OCI-LY7 (cell line): ENCODE data around the gene SCAF1. TPM values are rescaled to one million over a fixed set of nuclear protein-coding genes. Genes with fewer than 3 reads are reported as not detected.

Experiments used
- BruUV-seq: library from RNA; stranded (reverse); fragments of 400-500 nt; replicated peaks from 2 replicates; lab custom pipeline; 2021; lab: Mats Ljungman, UMichigan
- CTCF ChIA-PET: fragments of 300-600 bp; sonication (Branson Sonifier 250); formaldehyde crosslinking; loops from one replicate; lab custom pipeline; 2022; ENCODE audit warnings: antibody characterized with exemption; ENCODE audit not compliant: unreplicated experiment; lab: Charles Lee
- POLR2A ChIA-PET: fragments of 300-600 bp; sonication (Branson Sonifier 250); formaldehyde crosslinking; loops from one replicate; lab custom pipeline; 2022; ENCODE audit warnings: antibody characterized with exemption; lab: Charles Lee
- DNase-seq: peaks from one replicate; pipeline ENCODE4 v3.0.0-alpha.2; 2015; ENCODE audit warnings: low spot score
- H2AFZ ChIP-seq: fragments of 200-600 bp; sonication (generic), shearing (Covaris generic); 2 replicates; pipeline ENCODE4 v1.6.1; 2014; ENCODE audit warnings: mild to moderate bottlenecking, antibody characterized with exemption, low read length, moderate library complexity
- H3K27ac ChIP-seq: fragments of 200-600 bp; sonication (generic); 2 replicates; pipeline ENCODE4 v1.5.1; 2014; ENCODE audit warnings: mixed run types, low read depth, mild to moderate bottlenecking, moderate library complexity, low read length, inconsistent platforms; ENCODE audit not compliant: poor library complexity, severe bottlenecking
- H3K36me3 ChIP-seq: fragments of 200-600 bp; sonication (generic); 2 replicates; pipeline ENCODE4 v1.6.1; 2014; ENCODE audit warnings: mild to moderate bottlenecking, antibody characterized with exemption, low read length, moderate library complexity, mixed read lengths; ENCODE audit not compliant: insufficient read depth
- H3K4me1 ChIP-seq: fragments of 200-600 bp; sonication (generic); 2 replicates; pipeline ENCODE4 v1.5.1; 2014; ENCODE audit warnings: mild to moderate bottlenecking, low read length; ENCODE audit not compliant: insufficient read depth, poor library complexity, severe bottlenecking
- H3K4me2 ChIP-seq: fragments of 200-600 bp; sonication (generic); 2 replicates; pipeline ENCODE4 v1.6.1; 2014; ENCODE audit warnings: mild to moderate bottlenecking, low read length
- H3K4me3 ChIP-seq: fragments of 200-600 bp; sonication (generic); 2 replicates; pipeline ENCODE4 v1.5.1; 2014; ENCODE audit warnings: mild to moderate bottlenecking, low read depth, low read length; ENCODE audit not compliant: poor library complexity, severe bottlenecking
- H3K79me2 ChIP-seq: fragments of 200-600 bp; sonication (generic); 2 replicates; pipeline ENCODE4 v1.6.1; 2016; ENCODE audit warnings: low read depth, mild to moderate bottlenecking, low read length, moderate library complexity, mixed read lengths; ENCODE audit not compliant: insufficient read depth
- H3K9me2 ChIP-seq: fragments of 200-600 bp; sonication (generic); 2 replicates; pipeline ENCODE4 v1.6.1; 2016; ENCODE audit warnings: mild to moderate bottlenecking, low read length, mixed read lengths; ENCODE audit not compliant: insufficient read depth
- H3K9me3 ChIP-seq: fragments of 200-600 bp; sonication (generic); 2 replicates; pipeline ENCODE4 v1.6.1; 2014; ENCODE audit warnings: mild to moderate bottlenecking, mixed run types, low read length, mixed read lengths
- H4K20me1 ChIP-seq: fragments of 200-600 bp; sonication (generic); 2 replicates; pipeline ENCODE4 v1.6.1; 2014; ENCODE audit warnings: mild to moderate bottlenecking, antibody characterized with exemption, low read length, moderate library complexity, mixed read lengths; ENCODE audit not compliant: insufficient read depth
- EZH2phosphoT487 ChIP-seq: fragments of 200-600 bp; sonication (generic); IDR thresholded peaks from 2 replicates; pipeline ENCODE4 v1.6.1; 2018; ENCODE audit warnings: low read depth, borderline replicate concordance, mild to moderate bottlenecking, mixed run types, antibody characterized with exemption, low read length, moderate library complexity, mixed read lengths
- intact Hi-C: fragments of 100-400 bp; cut with micrococcal nuclease; formaldehyde crosslinking; loops from one replicate; pipeline ENCODE4 v1.10.0; 2022; ENCODE audit not compliant: unreplicated experiment
- total RNA-seq, 2 experiments: library from RNA; depleted of rRNA in 1 of 2; stranded (reverse); fragments of >200 nt in 1 of 2; shearing (Covaris generic) in 1 of 2; gene quantifications; 2 replicates each; pipeline ENCODE4 v1.2.3, GENCODE V29; 2014 to 2022
- TF ChIP-seq, protein P1 (sequence below): fragments of 200-600 bp; sonication (generic); conservative IDR thresholded peaks from 2 replicates; pipeline ENCODE4 v1.5.1; 2014; ENCODE audit warnings: mild to moderate bottlenecking, antibody characterized with exemption, low read length, moderate library complexity, mixed read lengths

The SCAF1 gene
- total RNA-seq, 2 experiments from 2014 or later: 15.0 to 44.0 TPM

- peaks cover 97% of the 10 kb centered on the region for H3K36me3 ChIP-seq
- 0 out of 2 replicates have a peak, but pooled peaks cover 6% of the 10 kb centered on the region for H4K20me1 ChIP-seq
These were observed 43.1 kb downstream of the SCAF1 start for GRCh38 chr19:49684983-49685553.

DNA sequence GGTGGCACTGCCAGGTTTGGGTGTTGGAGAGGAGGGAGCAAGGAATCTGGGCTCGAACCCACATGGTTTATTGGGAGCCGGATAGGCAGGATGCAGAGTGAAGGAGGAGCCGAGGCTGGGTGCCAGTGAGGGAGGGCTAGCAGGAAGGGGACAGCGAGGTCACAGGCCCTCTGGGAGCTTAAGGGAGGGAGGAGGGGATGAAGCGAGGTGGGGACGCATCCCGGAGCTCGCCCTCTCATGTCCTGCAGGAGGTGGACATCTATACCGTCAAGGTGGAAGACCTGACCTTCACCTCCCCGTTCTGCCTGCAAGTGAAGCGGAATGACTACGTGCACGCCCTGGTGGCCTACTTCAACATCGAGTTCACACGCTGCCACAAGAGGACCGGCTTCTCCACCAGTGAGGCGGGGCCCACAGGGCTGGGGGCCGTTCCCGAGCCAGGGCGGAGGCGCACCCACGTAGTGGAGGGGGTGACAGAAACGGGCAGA is 43.9 kb downstream of the SCAF1 start:
- Histone ChIP-seq H3K4me1 (peaks cover 4% of the 10 kb centered on the region), H3K4me3 (no peak overlapping the region), H3K36me3 (peaks cover 98% of the 10 kb centered on the region), H3K27ac (no peak overlapping the region), H3K9me2 (no peaks in the 10 kb centered on the region), H3K9me3 (no peaks in the 10 kb centered on the region), H2AFZ (no peak overlapping the region), H3K79me2 (peaks cover 18% of the 10 kb centered on the region), H4K20me1 (0 out of 2 replicates have a peak, but pooled peaks cover 6% of the 10 kb centered on the region), H3K4me2 (no peak overlapping the region)
- DNase-seq: no peak
- CTCF ChIA-PET: no interaction called here
- BruUV-seq: no TSS peak
- intact Hi-C loops: no loop called here
- POLR2A ChIA-PET: no interaction called here
- no peak for TF ChIP-seq EZH2phosphoT487
- TF ChIP-seq, protein P1, sequence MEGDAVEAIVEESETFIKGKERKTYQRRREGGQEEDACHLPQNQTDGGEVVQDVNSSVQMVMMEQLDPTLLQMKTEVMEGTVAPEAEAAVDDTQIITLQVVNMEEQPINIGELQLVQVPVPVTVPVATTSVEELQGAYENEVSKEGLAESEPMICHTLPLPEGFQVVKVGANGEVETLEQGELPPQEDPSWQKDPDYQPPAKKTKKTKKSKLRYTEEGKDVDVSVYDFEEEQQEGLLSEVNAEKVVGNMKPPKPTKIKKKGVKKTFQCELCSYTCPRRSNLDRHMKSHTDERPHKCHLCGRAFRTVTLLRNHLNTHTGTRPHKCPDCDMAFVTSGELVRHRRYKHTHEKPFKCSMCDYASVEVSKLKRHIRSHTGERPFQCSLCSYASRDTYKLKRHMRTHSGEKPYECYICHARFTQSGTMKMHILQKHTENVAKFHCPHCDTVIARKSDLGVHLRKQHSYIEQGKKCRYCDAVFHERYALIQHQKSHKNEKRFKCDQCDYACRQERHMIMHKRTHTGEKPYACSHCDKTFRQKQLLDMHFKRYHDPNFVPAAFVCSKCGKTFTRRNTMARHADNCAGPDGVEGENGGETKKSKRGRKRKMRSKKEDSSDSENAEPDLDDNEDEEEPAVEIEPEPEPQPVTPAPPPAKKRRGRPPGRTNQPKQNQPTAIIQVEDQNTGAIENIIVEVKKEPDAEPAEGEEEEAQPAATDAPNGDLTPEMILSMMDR: no peak

More at GRCh38 chr19:49684983-49685553, 43.1 kb downstream of the SCAF1 start:
- Histone ChIP-seq H3K9me3 (no peaks in the 10 kb centered on the region), H2AFZ (no peak overlapping the region), H3K4me1 (peaks cover 11% of the 10 kb centered on the region), H3K4me3 (no peak overlapping the region), H3K4me2 (no peak overlapping the region), H3K27ac (no peak overlapping the region), H3K9me2 (no peaks in the 10 kb centered on the region), H3K79me2 (peaks cover 26% of the 10 kb centered on the region)
- intact Hi-C loops: no loop called here
- TF ChIP-seq, protein P1: no peak
- no peak for TF ChIP-seq EZH2phosphoT487
- DNase-seq: no peak
- CTCF ChIA-PET: no interaction called here
- no TSS peak for BruUV-seq
- POLR2A ChIA-PET: no interaction called here

GRCh38 chr19:49686503-49687088 is 44.6 kb downstream of the SCAF1 start:
- BruUV-seq: no TSS peak
- TF ChIP-seq, protein P1: no peak
- no peak for TF ChIP-seq EZH2phosphoT487
- intact Hi-C loops: no loop called here
- H3K4me2 ChIP-seq: no peak overlapping the region
- no peaks in the 10 kb centered on the region for H3K4me1 ChIP-seq
- H3K36me3 ChIP-seq: peaks cover 93% of the 10 kb centered on the region
- peaks cover 11% of the 10 kb centered on the region; the same call in 1 of the 2 replicates for H3K79me2 ChIP-seq
- CTCF ChIA-PET: interaction anchor here (0.7 kb wide), 1 partner anchor 1391 kb away, joined by 3 read pairs; no protein-coding TSS in a partner anchor
- DNase-seq: no peak
- no peak overlapping the region for H3K4me3 ChIP-seq
- POLR2A ChIA-PET: no interaction called here
- no peak overlapping the region for H3K27ac ChIP-seq
- H3K9me2 ChIP-seq: no peaks in the 10 kb centered on the region
- H4K20me1 ChIP-seq: 0 out of 2 replicates have a peak, but pooled peaks cover 6% of the 10 kb centered on the region
- no peaks in the 10 kb centered on the region for H3K9me3 ChIP-seq
- no peak overlapping the region for H2AFZ ChIP-seq
